ENCODE measurements around the gene FAM81A.

FAM81A gene

DNA sequence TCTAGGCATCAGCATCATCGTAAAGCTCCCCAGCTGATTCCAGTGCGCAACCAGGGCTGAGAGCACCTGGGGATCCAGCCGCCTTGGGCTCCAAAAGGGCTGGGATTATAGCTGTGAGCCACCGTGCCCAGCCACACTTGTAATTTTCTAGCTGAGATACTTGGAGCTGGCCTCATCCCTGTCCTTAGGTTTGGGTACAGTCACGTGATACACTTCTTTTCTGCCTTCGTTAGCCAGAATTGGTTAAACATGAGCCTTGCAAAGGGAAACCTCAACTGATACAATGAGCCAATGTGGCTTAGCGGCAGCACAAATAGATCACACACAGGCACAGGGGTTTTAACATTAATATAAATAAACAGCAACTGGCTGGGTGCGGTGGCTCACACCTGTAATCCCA is 103.8 kb downstream of the FAM81A start:
- DNase-seq (ENCODE audit: low read depth): no peak

DNA sequence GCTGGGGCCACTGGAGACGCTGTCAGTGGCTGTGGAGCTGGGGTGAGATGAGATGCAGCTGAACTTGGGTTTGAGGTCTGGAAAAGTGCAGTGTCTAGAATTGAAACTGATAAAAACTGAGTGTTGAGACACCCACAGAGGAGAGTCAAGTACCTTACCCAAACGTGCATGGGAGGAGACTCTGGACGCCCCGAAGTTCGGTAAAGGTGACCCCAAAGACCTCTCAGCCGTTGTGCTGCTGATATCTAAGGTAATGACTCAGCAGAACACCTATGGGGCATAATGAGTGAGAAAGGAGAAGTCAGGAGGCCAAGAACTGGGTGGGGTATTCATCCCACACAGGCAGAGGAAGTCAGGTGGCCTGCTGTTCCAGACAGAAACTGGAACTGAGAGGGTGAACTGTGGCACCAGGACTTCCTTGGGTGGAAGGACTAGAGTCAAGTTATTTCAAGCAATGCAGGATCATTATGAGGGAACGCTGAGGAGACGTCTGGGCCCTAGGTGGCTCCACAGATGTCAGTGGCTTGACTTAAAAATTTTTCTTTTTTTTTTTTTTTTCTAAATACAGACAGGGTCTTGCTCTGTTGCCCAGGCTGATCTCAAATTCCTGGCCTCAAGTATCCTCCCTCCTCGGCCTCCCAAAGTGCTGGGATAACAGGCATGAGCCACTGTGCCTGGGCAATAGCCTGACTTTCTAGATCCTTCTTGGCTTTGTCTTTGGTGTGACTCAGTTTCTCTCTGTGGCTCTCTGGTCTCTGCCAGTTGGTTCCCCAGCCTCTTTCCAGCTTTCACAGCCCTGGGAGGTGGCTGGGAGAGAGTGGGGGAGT is 105.9 kb downstream of the FAM81A start:
- no peak for DNase-seq (ENCODE audit: low read depth)

DNA sequence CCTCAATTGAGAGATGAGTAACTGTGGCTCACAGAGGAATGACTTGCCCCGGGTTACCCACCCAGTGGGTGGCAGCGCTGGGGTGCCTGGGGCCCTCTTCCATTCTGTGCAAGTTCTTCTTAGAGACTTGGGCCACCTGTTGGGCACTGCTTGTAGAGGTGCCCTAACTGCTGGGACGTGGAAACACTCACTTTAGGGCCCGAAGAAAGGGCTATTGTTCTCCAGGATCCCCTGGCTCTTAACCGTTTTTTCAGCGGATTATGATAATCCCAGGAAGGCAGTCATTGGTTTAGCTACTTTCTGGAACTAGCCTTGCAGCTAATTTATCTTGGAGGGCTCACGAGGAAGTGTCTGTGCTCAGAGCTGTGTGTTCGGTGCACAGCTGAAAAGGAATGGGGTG is 107.6 kb downstream of the FAM81A start:
- DNase-seq (ENCODE audit: low read depth): no peak

DNA sequence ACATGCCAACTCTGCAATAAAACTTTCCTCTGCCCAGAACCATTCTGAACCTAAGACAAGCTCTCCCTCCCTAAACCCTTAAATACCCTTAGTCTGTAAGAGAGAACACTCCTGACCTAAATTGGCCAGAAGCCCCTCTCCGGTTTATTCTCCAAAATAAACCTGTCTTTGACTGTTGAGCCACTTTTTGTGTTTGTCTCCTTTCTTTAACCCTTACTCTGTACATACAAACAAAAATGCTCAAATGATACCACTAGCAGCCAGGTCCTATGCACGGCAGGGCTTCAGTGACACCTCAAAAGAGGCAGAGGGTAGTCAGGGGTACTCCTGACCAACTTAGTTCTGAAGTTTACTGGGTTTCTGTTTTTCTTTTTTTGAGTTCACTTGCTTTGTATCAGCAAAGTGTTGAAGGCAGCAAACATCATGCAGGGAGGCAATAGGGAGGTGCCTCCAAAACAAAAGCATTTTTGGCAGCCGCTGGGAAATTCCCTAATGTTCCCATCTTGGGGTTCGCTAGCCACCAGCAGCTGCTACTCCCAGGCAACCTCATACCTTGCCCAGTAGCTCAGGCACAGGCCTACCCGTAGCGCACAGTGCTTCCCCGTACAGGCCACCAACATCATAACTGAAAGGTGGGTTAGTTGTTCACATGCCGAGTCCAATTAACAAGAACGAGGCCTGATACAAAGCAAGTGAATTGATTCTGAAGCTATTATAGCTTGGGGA is 110.7 kb downstream of the FAM81A start:
- no peak for DNase-seq (ENCODE audit: low read depth)

DNA sequence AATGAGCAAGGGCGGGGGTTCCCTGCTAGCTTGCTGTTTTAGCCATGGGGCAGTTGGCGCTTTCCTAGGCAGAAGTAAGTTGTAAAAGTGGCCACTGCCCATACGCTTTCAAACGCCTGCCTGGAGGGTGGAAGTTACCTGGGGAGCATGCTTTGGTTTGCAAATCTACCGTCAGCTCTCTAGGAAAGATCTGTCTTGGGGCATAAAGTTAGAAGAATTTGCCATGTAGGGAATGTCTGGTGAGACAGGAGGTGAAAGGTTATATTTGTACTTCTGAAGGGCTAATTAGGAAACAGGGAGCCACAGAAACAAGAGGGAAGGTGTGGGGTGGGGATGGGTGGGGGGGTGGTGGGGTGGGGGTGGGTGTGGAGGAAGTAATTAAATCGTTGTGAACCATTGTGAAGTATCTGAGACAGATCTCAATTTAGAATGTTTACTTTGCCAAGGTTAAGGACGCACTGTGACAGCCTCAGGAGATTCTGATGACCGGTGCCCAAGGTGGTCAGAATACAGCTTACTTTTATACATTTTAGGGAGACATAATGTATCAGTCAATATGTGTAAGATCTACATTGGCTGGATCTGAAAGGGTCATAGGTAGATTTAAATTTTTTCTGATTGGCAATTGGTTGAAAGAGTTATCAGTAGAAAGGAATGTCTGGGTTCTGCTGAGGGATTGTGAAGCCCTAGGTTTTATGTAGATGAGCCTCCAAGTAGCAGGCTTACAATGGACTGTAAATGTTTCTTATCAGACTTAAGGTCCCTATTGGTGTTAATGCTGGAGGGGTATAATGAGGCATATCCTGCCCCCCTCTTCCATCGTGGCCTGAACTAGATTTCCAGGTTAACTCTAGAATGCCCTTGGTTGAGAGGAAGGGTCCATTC is 111.6 kb downstream of the FAM81A start:
- no peak for DNase-seq (ENCODE audit: low read depth)

DNA sequence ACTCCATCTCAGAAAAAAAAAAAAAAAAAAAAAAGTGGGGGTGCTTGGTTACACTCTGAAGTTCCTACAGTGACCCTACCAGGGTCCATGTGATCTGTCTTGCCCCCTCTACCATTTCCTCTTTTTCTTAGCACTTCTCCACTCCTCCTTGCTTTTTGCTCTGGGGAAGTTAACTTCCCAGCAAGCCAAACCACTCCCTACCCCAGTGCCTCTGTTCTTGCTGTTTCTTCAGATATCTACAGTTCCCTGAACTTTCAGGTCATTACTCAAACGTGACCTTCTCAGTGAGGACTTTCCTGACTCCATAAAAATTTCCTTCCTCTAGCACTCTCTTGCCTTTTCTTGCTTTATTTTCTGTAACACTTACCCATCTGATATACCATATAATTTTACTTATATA is 112.5 kb downstream of the FAM81A start:
- DNase-seq (ENCODE audit: low read depth): no peak

DNA sequence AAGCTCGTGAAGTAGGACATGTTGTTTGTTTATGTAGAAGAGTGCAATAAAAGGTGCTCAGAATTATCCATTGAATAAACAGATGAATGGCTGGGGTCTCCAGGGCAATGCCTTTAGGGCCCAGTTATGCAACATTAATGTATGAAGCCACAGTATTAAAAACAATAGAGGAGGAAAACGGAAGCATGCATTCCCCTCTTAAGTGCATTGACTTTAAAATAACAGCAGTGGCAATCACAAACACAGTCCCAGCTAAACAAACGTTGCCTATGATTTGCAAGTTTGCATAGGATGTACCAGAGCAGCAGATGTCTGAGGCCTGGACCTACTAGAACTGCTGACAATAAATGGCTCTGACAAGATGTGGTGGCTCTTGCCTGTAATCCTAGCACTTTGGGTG is 113.0 kb downstream of the FAM81A start:
- DNase-seq (ENCODE audit: low read depth): no peak

DNA sequence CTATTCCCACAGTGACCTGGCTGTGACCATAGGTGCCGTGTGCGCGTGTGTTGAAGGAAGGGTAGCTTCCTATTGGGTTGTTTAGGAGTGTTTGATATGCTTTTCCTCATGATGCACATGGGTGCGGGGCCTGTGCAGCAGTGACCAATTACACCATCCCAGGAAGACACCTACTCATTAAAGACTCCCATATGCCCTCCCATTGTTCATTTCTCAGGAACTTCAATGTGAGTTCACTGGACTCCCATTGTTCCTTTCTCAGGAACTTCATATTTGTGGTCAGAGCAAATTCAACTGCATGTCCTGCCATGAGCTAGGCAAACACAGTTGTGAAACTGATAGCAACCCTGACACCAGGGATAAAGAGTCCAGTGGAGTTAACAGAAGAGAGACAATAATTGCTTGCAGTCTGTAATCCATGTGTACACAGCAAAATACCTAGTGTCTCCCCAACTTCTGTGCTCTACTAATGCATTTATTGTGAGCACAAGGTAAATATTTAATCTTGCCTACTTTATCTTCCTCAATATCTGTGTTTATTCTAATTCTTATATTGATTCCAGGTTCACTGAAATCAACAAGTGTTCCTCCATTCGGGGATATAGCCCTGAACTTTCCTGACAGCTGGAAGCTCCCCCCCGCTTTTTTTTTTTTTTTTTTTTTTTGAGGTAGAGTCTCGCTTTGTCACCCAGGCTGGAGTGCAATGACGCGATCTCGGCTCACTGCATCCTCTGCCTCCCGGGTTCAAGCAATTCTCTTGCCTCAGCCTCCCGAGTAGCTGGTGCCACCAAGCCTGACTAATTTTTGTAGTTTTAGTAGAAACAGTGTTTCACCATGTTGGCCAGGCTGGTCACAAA is 116.1 kb downstream of the FAM81A start:
- DNase-seq (ENCODE audit: low read depth): peak; percentile 39

DNA sequence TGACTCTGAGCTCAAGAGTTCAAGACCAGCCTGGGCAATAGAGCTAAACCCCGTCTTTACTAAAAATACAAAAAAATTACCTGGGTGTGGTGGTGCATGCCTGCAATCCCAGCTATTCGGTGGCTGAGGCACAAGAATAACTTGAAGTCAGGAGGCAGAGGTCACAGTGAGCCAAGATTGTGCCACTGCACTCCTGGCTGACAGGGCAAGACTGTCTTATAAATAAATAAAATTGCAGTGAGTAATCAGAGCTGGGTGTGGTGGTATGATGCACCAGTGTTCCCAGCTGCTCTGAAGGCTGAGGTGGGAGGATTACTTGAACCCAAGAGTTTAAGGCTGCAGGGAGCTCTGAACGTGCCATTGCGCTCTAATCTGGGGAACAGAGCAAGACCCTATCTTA is 117.7 kb downstream of the FAM81A start:
- DNase-seq (ENCODE audit: low read depth): no peak

DNA sequence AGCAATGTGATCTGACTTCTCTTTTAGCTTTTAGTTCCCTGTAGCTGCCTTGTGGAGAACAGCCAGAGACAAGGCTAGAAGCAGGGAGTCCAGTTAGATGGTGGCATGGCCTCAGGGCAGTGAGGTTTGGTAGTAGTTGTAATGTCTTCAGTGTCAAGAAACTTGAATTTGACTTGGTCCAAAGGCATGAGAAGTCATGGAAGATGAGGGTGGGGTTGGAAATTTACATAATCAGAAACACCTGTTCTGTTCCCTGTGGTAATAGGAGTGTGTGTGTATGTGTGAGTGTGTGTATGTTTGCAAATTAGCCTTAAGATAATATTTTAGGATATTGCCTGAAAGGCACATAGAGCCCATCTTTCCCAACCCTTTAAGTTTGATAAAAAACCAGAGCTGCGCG is 118.4 kb downstream of the FAM81A start:
- peak; percentile 25 for DNase-seq (ENCODE audit: low read depth)

DNA sequence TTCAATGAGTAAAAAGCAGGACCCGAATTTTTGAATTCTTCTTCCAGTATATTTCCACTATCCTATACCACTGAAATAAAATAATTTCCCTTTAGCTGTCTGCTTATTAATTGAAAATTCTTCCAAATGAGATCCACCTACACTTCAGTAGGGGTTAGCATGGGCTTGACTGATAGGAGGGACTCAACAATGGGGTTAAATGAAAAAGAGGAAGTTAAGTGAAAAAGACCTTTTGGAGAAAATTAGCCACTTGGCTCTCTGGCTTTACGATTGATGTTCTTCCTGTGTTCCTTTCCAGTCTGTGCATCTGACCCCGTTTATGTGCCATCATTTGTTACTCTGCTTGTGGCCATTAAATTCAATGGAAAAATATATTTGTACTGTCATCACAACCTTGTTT is 119.6 kb downstream of the FAM81A start:
- DNase-seq (ENCODE audit: low read depth): no peak

DNA sequence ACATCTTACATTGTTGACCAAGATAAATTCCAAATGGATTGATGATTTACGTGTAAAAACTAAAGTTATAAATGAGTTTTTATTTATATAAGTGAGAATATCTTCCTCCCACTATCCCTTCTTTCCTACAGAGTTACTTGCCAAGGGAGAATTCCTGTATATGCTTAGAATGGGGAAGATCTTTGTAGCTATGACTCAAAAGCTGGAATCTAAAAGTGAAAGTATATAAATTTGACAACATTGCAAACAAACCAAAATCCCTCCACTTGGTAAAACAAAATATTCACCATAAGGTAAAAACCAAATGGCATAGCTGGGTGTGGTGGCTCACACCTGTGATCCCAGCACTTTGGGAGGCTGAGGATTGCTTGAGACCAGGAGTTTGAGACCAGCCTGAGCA is 120.9 kb downstream of the FAM81A start:
- DNase-seq (ENCODE audit: low read depth): no peak

DNA sequence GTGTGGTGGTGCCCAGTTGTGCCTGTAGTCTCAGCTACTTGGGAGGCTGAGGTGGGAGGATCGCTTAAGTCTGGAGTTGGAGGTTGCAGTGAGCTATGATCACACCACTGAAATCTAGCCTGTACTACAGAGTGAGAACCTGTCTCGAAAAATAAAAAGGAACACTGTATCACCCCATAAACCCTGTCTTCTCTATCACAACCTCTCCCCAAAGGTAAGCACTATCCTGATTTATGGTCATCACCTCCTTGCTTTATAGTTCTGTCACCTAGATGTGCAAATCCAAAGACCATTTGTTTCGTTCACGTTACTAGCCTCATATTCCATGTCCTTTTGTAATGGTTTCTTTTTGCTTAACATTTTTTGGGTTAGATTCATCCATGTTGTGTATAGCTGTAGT is 123.6 kb downstream of the FAM81A start:
- DNase-seq (ENCODE audit: low read depth): no peak

DNA sequence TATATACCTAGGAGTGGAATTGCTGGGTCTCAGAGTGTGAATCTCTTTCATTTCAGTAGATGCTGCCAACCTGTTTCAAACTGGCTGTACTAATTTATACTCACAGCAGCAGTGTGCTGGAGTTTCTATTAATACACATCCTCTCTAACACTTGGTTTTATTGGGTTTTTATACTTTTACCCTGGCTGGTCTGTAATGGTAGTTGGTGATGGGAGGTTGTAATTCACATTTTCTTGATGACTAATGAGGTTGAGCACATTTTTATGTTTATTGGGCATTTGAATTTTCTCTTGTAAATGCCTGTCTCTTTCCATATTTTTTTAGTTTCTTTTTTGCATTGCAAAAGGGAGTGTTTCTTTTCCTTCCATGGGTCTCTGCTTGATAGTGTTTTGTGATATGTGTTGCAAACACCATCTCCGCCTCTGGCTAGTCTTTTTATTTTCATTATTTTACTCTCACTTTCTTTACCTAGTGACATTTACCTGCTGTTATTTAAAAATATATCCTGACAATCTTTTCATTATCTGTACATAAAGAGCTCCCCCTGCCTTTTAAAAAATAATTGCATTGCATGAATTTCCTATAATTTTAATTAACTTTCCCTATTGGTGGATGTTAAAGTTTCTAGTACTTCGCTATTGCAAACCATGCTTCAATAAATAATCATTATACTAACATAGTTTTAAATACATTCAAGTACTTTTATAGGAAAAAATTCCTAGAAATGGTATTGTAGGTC is 124.6 kb downstream of the FAM81A start:
- DNase-seq (ENCODE audit: low read depth): no peak

DNA sequence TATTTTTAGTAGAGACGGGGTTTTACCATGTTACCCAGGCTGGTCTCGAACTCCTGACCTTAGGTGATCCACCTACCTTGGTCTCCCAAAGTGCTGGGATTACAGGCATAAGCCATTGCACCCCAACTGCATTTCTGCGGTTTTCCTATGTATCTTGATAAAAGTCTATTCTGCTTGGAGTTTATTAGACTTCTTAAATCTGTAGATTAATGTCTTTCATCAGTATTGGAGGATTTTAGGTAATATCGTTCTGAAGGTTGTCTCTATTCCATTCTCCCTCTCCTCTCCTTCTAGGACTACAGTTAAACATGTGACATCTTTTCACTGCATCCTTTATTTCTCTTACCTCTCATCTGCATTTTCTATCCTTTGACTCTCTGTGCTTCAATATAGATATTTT is 127.3 kb downstream of the FAM81A start:
- DNase-seq (ENCODE audit: low read depth): no peak

DNA sequence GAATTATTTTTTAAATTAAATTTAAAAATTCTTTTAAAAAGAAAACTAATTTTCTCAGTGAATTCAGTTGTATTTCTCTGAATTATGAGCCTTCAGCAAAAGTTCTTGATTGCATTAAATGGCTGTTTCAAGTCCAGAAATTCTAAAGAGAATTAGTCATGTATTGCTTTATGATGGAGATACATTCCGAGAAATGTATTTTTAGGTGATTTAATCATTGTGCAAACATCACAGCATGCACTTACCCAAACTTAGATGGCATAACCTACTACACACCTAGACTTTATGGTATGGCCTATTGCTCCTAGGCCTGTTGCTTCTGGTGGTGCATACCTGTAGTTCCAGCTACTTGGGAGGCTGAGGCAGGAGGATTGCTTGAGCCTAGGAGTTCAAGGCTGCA is 129.3 kb downstream of the FAM81A start:
- no peak for DNase-seq (ENCODE audit: low read depth)

DNA sequence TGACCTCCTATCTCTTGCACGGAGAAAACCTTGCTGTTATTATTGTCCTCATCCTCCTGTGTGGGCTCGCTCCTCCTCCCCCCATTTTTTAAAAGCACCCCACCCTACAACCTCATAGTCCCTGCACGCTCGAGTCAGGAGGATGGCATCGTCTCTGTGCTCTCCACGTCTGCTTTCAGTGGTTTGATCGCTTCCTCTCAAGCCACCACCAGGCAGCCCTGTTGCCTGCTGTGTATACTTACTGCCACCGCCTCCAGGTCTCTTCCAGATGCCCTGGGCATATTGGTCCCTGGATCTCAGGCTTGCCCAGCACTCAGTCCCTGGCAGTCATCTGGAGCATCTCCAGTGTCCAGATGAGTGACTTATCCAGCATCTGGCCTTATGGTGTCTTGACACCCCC is 131.5 kb downstream of the FAM81A start:
- no peak for DNase-seq (ENCODE audit: low read depth)

DNA sequence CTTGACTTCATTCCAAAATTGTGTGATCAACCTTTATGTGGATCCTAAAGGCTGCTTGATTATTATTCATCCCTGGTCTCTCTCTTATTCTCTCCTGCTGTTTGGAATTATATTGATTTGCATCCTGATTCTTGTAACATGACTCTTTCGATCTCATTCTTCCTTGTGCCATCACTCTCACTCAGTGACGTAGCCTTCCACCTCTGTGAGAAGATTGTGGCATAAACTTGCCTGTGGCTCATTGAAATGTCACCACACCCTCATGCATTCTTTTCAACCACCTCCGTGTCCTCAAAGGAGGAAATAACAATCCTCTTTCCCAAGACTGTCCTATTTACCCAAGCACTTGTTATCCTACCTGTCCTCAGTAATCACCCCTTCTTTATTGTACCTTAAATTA is 132.3 kb downstream of the FAM81A start:
- no peak for DNase-seq (ENCODE audit: low read depth)

DNA sequence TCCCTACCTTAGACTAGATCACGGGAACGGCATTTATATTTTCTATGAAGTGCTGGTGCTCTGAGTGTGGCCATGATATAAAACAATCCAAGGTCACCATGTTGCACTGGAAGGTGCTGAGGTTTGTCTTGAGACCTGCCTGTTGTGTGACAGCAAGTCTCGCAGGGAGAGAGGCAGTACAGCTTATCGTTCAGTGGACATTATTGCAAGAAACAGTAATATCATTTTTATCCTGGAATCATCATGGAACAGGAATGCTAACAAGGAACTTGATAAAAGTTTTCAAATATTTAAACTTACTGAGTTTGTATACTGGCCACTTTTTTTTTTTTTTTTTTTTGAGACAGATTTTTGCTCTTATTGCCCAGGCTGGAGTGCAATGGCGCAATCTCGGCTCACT is 133.6 kb downstream of the FAM81A start:
- DNase-seq (ENCODE audit: low read depth): no peak

Data from fibroblast of gingiva (primary cell).